ENCODE data around the gene NR4A2.
A peak's percentile ranks its signal among the peaks of the same experiment; 100 is the strongest.

Gene NR4A2

GRCh38 chr2:156347431-156347830 is 14.9 kb upstream of the NR4A2 start:
- H3K4me1 ChIP-seq (ENCODE audit: control insufficient read depth in 1 of 2, insufficient read depth in 2 of 2, low read length in 2 of 2): no peaks in the 10 kb centered on the region
- no peaks in the 10 kb centered on the region for H3K9me3 ChIP-seq (ENCODE audit: control insufficient read depth in 1 of 2, low read length in 2 of 2)
- H3K27me3 ChIP-seq (ENCODE audit: low read depth, low read length): no peaks in the 10 kb centered on the region
- no peaks in the 10 kb centered on the region for H3K36me3 ChIP-seq (ENCODE audit: control insufficient read depth in 1 of 2, insufficient read depth in 2 of 2, low read length in 2 of 2)
- no peak overlapping the region for H3K4me3 ChIP-seq (ENCODE audit: low read depth in 1 of 2, low read length in 2 of 2)
- no peak overlapping the region for H3K27ac ChIP-seq (ENCODE audit: low read length)

- Histone ChIP-seq H3K27me3 (ENCODE audit: low read depth, low read length) (no peaks in the 10 kb centered on the region), H3K36me3 (ENCODE audit: control insufficient read depth in 1 of 2, insufficient read depth in 2 of 2, low read length in 2 of 2) (peaks cover 0 to 4% of the 10 kb centered on the region in 2 donors), H3K4me1 (ENCODE audit: control insufficient read depth in 1 of 2, insufficient read depth in 2 of 2, low read length in 2 of 2) (no peaks in the 10 kb centered on the region), H3K4me3 (ENCODE audit: low read depth in 1 of 2, low read length in 2 of 2) (no peak overlapping the region), H3K9me3 (ENCODE audit: control insufficient read depth in 1 of 2, low read length in 2 of 2) (no peaks in the 10 kb centered on the region), H3K27ac (ENCODE audit: low read length) (no peak overlapping the region)
Observed at GRCh38 chr2:156346731-156347130, 14.2 kb upstream of the NR4A2 start.

GRCh38 chr2:156345582-156345981 is 13.1 kb upstream of the NR4A2 start:
- Histone ChIP-seq H3K36me3 (ENCODE audit: control insufficient read depth in 1 of 2, insufficient read depth in 2 of 2, low read length in 2 of 2) (peaks cover 0 to 4% of the 10 kb centered on the region in 2 donors), H3K9me3 (ENCODE audit: control insufficient read depth in 1 of 2, low read length in 2 of 2) (no peaks in the 10 kb centered on the region), H3K4me1 (ENCODE audit: control insufficient read depth in 1 of 2, insufficient read depth in 2 of 2, low read length in 2 of 2) (peaks cover under 1 to 3% of the 10 kb centered on the region in 2 donors), H3K27me3 (ENCODE audit: low read depth, low read length) (no peaks in the 10 kb centered on the region), H3K4me3 (ENCODE audit: low read depth in 1 of 2, low read length in 2 of 2) (no peak overlapping the region), H3K27ac (ENCODE audit: low read length) (no peak overlapping the region)

GRCh38 chr2:156343940-156344301 is 11.4 kb upstream of the NR4A2 start:
- Histone ChIP-seq H3K27ac (ENCODE audit: low read length) (no peak overlapping the region), H3K27me3 (ENCODE audit: low read depth, low read length) (no peaks in the 10 kb centered on the region), H3K4me3 (ENCODE audit: low read depth in 1 of 2, low read length in 2 of 2) (no peak overlapping the region), H3K9me3 (ENCODE audit: control insufficient read depth in 1 of 2, low read length in 2 of 2) (no peaks in the 10 kb centered on the region), H3K4me1 (ENCODE audit: control insufficient read depth in 1 of 2, insufficient read depth in 2 of 2, low read length in 2 of 2) (peaks cover 6 to 8% of the 10 kb centered on the region in 2 donors), H3K36me3 (ENCODE audit: control insufficient read depth in 1 of 2, insufficient read depth in 2 of 2, low read length in 2 of 2) (peaks cover 0 to 4% of the 10 kb centered on the region in 2 donors)

- Histone ChIP-seq H3K27ac (ENCODE audit: low read length) (peak overlapping the region; percentile 97), H3K27me3 (ENCODE audit: low read depth, low read length) (no peaks in the 10 kb centered on the region), H3K4me1 (ENCODE audit: control insufficient read depth in 1 of 2, insufficient read depth in 2 of 2, low read length in 2 of 2) (peaks cover 6 to 8% of the 10 kb centered on the region in 2 donors), H3K4me3 (ENCODE audit: low read depth in 1 of 2, low read length in 2 of 2) (peak overlapping the region; percentile 67 to 82), H3K36me3 (ENCODE audit: control insufficient read depth in 1 of 2, insufficient read depth in 2 of 2, low read length in 2 of 2) (peaks cover 0 to 4% of the 10 kb centered on the region in 2 donors), H3K9me3 (ENCODE audit: control insufficient read depth in 1 of 2, low read length in 2 of 2) (no peaks in the 10 kb centered on the region)
Observed at GRCh38 chr2:156343096-156343939, 10.8 kb upstream of the NR4A2 start.

- Histone ChIP-seq H3K27ac (ENCODE audit: low read length) (peak overlapping the region; percentile 98), H3K9me3 (ENCODE audit: control insufficient read depth in 1 of 2, low read length in 2 of 2) (no peaks in the 10 kb centered on the region), H3K4me1 (ENCODE audit: control insufficient read depth in 1 of 2, insufficient read depth in 2 of 2, low read length in 2 of 2) (peaks cover 6 to 8% of the 10 kb centered on the region in 2 donors), H3K36me3 (ENCODE audit: control insufficient read depth in 1 of 2, insufficient read depth in 2 of 2, low read length in 2 of 2) (peaks cover 0 to 4% of the 10 kb centered on the region in 2 donors), H3K27me3 (ENCODE audit: low read depth, low read length) (no peaks in the 10 kb centered on the region), H3K4me3 (ENCODE audit: low read depth in 1 of 2, low read length in 2 of 2) (peak overlapping the region; percentile 77 to 90)
Observed at GRCh38 chr2:156342254-156343095, 10.0 kb upstream of the NR4A2 start.

GRCh38 chr2:156341452-156342253 is 9.1 kb upstream of the NR4A2 start:
- peak overlapping the region; percentile 77 to 90 for H3K4me3 ChIP-seq (ENCODE audit: low read depth in 1 of 2, low read length in 2 of 2)
- H3K27me3 ChIP-seq (ENCODE audit: low read depth, low read length): no peaks in the 10 kb centered on the region
- H3K27ac ChIP-seq (ENCODE audit: low read length): peak overlapping the region; percentile 98
- H3K4me1 ChIP-seq (ENCODE audit: control insufficient read depth in 1 of 2, insufficient read depth in 2 of 2, low read length in 2 of 2): peaks cover 6 to 8% of the 10 kb centered on the region in 2 donors
- H3K9me3 ChIP-seq (ENCODE audit: control insufficient read depth in 1 of 2, low read length in 2 of 2): no peaks in the 10 kb centered on the region
- peaks cover 0 to 4% of the 10 kb centered on the region in 2 donors for H3K36me3 ChIP-seq (ENCODE audit: control insufficient read depth in 1 of 2, insufficient read depth in 2 of 2, low read length in 2 of 2)

GRCh38 chr2:156340804-156341451 is 8.4 kb upstream of the NR4A2 start:
- Histone ChIP-seq H3K9me3 (ENCODE audit: control insufficient read depth in 1 of 2, low read length in 2 of 2) (no peaks in the 10 kb centered on the region), H3K36me3 (ENCODE audit: control insufficient read depth in 1 of 2, insufficient read depth in 2 of 2, low read length in 2 of 2) (peaks cover 0 to 4% of the 10 kb centered on the region in 2 donors), H3K27me3 (ENCODE audit: low read depth, low read length) (no peaks in the 10 kb centered on the region), H3K27ac (ENCODE audit: low read length) (peak overlapping the region; percentile 98), H3K4me3 (ENCODE audit: low read depth in 1 of 2, low read length in 2 of 2) (peak overlapping the region; percentile 77 to 90), H3K4me1 (ENCODE audit: control insufficient read depth in 1 of 2, insufficient read depth in 2 of 2, low read length in 2 of 2) (peaks cover 6 to 10% of the 10 kb centered on the region in 2 donors)

- Histone ChIP-seq H3K36me3 (ENCODE audit: control insufficient read depth in 1 of 2, insufficient read depth in 2 of 2, low read length in 2 of 2) (peaks cover 0 to 4% of the 10 kb centered on the region in 2 donors), H3K4me1 (ENCODE audit: control insufficient read depth in 1 of 2, insufficient read depth in 2 of 2, low read length in 2 of 2) (peaks cover 6 to 12% of the 10 kb centered on the region in 2 donors), H3K27me3 (ENCODE audit: low read depth, low read length) (no peaks in the 10 kb centered on the region), H3K4me3 (ENCODE audit: low read depth in 1 of 2, low read length in 2 of 2) (peak overlapping the region; percentile 77 to 90), H3K27ac (ENCODE audit: low read length) (peak overlapping the region; percentile 98), H3K9me3 (ENCODE audit: control insufficient read depth in 1 of 2, low read length in 2 of 2) (no peaks in the 10 kb centered on the region)
Observed at GRCh38 chr2:156340377-156340776, 7.9 kb upstream of the NR4A2 start.

- H3K4me3 ChIP-seq (ENCODE audit: low read depth in 1 of 2, low read length in 2 of 2): no peak overlapping the region
- H3K4me1 ChIP-seq (ENCODE audit: control insufficient read depth in 1 of 2, insufficient read depth in 2 of 2, low read length in 2 of 2): peaks cover 6 to 12% of the 10 kb centered on the region in 2 donors
- peaks cover 0 to 6% of the 10 kb centered on the region in 2 donors for H3K36me3 ChIP-seq (ENCODE audit: control insufficient read depth in 1 of 2, insufficient read depth in 2 of 2, low read length in 2 of 2)
- H3K27me3 ChIP-seq (ENCODE audit: low read depth, low read length): no peaks in the 10 kb centered on the region
- peak overlapping the region; percentile 98 for H3K27ac ChIP-seq (ENCODE audit: low read length)
- no peaks in the 10 kb centered on the region for H3K9me3 ChIP-seq (ENCODE audit: control insufficient read depth in 1 of 2, low read length in 2 of 2)
Observed at GRCh38 chr2:156339865-156340264, 7.3 kb upstream of the NR4A2 start.
